ENCODE measurements around the gene TCERG1L. TPM values are rescaled to one million over a fixed set of nuclear protein-coding genes. Genes with fewer than 3 reads are reported as not detected.

TCERG1L gene
- total RNA-seq, 1 experiment from 2014 or later = 0.27 TPM

DNA sequence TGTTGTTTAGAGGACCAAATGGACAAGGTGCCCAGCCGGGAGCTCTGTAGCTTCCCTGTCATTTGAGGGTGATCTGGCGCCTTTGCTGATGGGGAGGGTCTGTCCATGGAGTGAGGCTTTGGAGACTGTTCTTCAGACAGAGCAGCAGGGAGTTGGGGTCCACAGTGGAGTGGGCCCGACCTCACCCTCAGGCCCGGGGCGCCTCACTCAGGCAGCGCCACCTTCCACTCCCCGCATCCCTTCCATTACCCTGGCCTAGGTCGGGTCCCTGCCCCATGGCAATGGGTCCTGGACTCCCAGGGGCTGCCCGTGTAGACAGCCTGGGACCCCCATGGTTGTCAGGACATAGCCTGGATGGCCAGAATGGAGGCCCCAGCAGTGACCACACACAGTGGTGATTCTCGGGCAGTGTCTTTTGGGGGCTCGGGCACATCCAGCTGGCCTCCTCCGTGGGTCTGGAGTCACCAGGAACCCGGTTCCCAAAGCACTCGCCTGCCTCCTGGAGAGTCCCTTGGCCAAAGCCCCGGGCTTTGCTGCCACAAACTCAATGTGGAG, 38.5 kb downstream of the TCERG1L start:
- DNase-seq (ENCODE audit: extremely low read depth, low read depth) = no peak

GRCh38 chr10:131271966-131272365, 39.6 kb downstream of the TCERG1L start:
- DNase-seq (ENCODE audit: extremely low read depth, low read depth) = no peak

- DNase-seq (ENCODE audit: extremely low read depth, low read depth) = no peak
Observed at GRCh38 chr10:131271195-131271880, 40.2 kb downstream of the TCERG1L start.

DNA sequence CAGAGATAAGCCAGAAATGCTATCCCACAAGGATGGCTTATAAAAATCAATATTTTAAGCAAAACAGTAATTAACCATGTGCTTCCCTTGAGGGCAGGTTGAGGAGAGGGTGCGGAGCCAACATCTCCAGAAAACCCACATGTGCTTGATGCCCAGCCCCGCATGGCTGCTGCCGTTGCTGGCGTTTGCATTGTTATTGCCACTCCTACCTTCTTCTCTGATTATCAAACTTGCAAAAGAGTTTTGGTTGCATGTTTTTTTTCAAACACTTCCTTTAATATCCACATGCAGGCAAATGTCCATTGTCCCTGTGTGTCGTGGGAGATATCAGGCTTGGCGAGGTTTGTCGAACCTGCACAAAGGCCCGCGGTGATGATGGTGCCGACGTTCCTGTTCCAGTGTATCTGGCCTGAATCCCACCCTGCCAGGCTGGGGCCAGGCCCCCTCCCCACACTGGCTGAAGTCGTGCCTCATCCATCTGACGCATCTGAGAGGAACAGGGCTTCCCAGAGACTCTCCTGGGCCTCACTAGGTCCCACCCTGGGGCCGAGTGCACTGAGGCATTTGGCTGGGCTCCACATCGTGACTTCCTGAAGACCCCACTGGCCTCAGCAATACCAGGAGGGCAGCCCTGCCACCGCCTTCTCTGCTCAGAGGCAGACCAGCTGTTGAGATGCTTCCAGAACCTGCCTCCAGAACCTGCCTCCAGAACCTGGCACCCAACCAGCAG, 40.9 kb downstream of the TCERG1L start:
- no peak for DNase-seq (ENCODE audit: extremely low read depth, low read depth)

- no peak for DNase-seq (ENCODE audit: extremely low read depth, low read depth)
Observed at GRCh38 chr10:131269776-131270460, 41.6 kb downstream of the TCERG1L start.

DNA sequence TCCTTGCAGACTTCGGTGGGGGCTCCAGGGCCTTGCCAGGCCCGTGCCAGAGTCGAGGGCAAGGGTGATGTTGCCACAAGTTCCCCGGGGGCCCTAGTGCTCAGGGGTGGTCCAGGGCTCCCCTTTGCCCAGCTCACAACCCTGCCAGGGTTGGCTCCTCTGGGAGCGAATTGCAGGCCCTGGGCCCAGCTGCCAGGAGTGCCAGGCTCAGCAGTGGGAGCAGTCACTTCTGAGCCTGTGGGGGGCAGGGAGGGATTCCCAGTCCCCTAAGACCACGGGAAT, 43.8 kb downstream of the TCERG1L start:
- DNase-seq (ENCODE audit: extremely low read depth, low read depth) = no peak

- DNase-seq (ENCODE audit: extremely low read depth, low read depth) = no peak
Observed at GRCh38 chr10:131266936-131267813, 44.3 kb downstream of the TCERG1L start.

- DNase-seq (ENCODE audit: extremely low read depth, low read depth) = no peak
Observed at GRCh38 chr10:131264110-131264788, 47.3 kb downstream of the TCERG1L start.

DNA sequence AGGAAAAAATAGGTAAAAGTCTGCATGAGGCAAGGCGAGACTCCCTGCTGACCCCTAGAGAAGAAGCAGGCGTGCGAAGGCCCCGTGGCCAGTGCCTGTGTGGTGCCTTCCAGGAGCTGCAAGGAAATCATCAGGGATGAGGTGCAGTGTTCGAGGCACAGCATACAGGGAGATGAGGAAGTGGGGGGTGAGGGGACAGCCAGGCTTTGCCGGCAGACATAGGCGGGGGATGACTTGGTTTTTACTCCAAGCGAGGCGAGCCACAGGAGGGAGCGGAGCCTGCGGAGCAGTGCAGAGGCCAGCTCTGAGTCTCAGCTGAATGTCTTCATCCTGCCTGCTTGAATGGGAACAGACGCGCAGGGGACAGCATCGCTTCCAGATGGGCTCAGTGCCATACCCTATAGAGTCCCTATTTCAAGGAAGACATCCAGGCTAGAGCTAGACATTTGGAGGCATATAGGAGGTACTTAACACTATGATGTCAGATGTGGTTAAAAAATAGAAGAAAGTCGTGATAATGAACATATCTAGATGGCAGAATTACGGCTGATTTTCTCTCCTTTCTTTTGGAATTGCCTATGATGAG, 49.5 kb downstream of the TCERG1L start:
- no peak for DNase-seq (ENCODE audit: extremely low read depth, low read depth)

DNA sequence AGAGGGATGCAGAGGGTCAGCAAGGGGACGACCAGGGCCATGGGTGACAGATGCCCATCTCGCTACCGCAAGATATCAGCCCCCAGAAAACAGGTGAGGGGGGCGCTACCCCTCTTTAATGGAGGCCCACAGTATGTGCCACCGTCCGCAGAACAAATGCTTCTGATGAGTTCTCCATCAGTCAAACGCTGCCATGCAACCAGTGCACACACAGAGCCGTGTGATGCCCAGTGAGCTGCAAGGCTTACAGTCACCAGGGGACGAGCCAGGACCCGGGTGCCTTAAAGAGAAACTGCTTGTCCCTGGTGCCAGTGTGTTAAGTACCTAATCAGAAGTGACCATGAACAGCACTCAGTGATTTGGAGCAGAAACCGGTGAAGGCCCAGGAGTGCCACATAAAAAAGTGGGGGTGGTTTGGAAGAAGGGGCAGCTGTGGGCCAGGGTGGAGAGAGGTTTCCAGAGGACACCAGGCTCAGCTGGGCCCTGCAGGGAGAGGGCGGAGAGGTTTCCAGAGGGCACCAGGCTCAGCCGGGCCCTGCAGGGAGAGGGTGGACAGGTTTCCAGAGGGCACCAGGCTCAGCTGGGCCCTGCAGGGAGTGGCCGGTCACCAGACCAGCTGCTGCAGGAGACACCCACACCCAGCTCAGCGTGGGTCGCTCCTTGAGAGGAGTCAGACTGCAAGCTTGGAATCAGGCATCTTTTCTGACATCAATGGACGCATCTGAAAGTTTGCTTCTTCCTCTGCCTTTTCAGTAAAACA, 50.9 kb downstream of the TCERG1L start:
- DNase-seq (ENCODE audit: extremely low read depth, low read depth) = no peak

- no peak for DNase-seq (ENCODE audit: extremely low read depth, low read depth)
Observed at GRCh38 chr10:131260031-131260430, 51.5 kb downstream of the TCERG1L start.

DNA sequence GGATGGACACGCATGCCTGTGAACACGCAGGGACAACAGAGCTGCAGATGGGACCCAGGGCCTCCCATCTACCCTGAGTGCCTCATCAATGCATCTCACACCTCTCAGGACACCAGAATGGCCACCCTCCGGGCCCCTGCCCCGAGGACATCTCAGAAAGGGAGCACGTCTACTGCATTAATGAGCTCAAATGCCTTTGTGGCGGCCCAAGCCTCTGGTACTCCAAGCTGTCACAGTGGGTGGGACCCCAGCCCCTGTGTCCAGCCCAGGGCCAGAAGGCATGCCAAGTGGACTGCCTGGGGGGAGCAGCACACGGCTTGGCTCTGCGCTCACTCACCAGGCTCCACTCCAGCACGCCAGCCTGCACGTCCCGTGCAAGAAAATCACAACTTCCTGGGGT, 52.0 kb downstream of the TCERG1L start:
- DNase-seq (ENCODE audit: extremely low read depth, low read depth) = no peak

DNA sequence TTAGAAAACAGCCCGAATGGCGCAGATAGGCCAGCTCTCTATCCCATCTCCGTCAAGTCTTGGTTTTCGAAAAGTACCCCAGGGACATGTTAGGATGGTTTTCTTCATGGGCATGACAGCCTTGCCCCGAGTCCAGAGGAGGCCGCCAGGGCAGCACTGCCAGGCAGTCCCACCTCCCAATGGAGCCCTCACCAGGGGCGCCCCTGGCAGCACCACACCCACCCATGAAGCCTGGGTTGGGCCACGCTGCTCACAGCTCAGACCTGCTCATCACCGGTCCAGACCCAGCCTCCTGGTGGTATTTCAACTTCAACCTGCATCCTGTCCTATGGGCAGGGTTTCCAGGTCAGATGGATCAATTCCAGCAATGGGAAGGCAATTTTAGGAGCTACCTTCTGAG, 53.3 kb downstream of the TCERG1L start:
- DNase-seq (ENCODE audit: extremely low read depth, low read depth) = no peak

DNA sequence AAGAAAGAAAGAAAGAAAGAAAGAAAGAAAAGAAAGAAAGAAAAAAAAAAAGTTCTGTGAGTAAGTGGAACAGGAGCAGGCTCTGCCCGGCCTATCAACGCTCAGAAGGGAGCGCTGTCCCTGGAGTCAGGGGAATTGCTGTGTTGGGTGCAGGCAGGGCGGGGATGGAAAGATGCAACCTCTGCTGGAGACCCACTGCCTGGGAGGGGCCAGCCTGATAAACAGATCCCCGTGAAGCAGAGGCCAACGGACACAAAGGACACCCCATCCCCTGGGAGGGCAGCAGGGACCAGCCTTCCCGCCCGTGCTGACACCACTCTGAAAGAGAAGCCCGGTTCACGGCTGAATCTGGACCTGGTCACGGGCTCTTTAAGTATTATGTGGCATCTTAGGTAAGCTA, 54.5 kb downstream of the TCERG1L start:
- DNase-seq (ENCODE audit: extremely low read depth, low read depth) = no peak

- no peak for DNase-seq (ENCODE audit: extremely low read depth, low read depth)
Observed at GRCh38 chr10:131254859-131255252, 56.7 kb downstream of the TCERG1L start.

DNA sequence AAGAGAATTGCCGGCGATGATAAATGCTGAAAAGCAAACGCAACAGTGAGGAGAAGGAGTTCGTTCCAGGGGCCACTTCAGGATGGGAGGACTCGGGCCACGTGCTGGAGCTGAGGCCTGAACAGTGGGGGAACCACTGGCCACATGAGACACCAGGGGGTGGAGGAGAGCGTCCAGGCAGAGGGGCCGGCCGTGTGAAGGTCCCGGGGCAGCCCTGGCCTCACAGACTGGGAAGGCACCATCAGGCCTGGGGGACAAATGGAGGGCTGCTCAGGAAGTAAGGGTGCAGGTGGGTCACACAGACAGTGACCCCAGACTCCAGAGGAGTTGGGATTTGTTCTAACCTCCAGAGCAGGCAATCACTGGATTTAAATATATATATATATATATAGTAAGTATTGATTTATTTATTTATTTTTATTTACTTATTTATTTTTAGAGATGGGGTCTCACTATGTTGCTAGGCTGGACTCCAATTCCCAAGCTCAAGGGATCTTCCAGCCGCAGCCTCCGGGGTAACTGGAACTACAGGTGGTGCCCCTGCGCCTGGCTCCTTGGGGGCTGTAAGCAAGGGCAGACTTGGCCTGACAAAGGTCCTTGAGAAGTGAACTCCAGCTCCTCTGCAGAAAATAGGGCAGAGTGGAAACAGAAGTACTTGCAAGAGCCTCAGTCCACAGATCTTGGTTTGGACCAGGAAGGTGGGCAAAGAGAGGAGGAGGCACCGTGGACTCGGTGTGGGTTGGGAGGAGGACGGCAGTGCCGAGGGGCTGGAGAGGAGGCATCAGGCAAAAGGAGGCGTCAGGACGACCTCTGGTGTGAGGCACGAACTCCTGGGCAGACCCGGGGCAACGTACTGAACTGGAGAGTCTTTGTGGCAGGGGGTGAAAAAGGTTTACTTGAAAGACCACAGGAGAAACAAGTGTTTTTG, 57.3 kb downstream of the TCERG1L start:
- no peak for DNase-seq (ENCODE audit: extremely low read depth, low read depth)

- DNase-seq (ENCODE audit: extremely low read depth, low read depth) = no peak
Observed at GRCh38 chr10:131252567-131253276, 58.8 kb downstream of the TCERG1L start.
